ENCODE data around the gene MAP1LC3A.
"Not testable (repeated sequence)": the region's sequence is repeated elsewhere in the genome, so short reads cannot be mapped to it uniquely, and the experiment has no call there.

MAP1LC3A gene

DNA sequence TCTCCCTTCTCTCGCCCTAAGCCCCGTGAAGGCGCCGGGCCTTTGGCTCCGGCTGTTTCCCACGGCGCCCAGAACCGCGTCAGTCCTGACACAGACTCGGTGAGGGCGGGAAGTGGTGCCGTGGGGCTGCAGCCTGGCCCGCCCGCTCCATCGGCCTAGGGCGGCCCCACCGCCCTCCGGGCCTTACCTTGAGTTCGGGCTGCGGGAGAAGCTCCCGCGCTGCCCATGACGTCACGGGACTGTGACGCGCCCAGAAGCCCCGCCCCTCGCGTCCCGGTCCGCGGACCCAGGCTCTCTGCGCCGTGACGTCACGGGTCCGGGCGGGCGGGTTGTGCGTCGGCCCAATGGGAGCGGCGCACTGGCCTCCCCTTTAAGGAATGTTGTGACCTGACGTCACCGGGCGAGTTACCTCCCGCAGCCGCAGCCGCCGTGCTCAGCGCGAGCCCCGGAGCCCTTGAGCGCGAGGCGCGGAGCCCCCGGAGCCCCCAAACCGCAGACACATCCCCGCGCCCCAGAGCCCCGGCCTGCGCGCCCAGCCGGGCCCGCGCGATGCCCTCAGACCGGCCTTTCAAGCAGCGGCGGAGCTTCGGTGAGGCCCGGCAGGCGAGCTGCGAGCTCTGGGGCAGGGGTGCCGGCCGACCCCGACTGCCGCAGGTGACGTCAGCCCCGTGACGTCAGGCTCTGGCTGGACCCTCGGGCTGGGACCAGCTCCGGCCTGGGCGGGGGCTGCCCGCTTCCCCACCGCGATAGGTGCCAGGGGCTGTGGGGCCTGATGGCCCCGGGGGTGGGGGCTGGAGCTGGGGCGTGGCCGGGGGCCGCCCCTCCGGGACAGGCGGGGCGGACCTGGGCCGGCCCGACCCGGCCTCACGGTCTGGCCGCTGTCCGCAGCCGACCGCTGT lies at the start of gene MAP1LC3A:
TSS of gene MAP1LC3A (plus strand) at position 399 of the 899 bp plus-strand sequence. CDS start at position 550, 151 bp downstream.
- DNase-seq (ENCODE audit: low read depth), result peak; percentile 59
- TF ChIP-seq, protein P1, sequence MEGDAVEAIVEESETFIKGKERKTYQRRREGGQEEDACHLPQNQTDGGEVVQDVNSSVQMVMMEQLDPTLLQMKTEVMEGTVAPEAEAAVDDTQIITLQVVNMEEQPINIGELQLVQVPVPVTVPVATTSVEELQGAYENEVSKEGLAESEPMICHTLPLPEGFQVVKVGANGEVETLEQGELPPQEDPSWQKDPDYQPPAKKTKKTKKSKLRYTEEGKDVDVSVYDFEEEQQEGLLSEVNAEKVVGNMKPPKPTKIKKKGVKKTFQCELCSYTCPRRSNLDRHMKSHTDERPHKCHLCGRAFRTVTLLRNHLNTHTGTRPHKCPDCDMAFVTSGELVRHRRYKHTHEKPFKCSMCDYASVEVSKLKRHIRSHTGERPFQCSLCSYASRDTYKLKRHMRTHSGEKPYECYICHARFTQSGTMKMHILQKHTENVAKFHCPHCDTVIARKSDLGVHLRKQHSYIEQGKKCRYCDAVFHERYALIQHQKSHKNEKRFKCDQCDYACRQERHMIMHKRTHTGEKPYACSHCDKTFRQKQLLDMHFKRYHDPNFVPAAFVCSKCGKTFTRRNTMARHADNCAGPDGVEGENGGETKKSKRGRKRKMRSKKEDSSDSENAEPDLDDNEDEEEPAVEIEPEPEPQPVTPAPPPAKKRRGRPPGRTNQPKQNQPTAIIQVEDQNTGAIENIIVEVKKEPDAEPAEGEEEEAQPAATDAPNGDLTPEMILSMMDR (IDR thresholded peaks at IDR 0.05; ENCODE audit: control insufficient read depth, insufficient read depth, low read depth, low read length, missing control alignments), result no peak
- H3K4me3 ChIP-seq (ENCODE audit: control insufficient read depth, low read depth, low read length), result peak within 1 kb of the TSS; percentile 73

DNA sequence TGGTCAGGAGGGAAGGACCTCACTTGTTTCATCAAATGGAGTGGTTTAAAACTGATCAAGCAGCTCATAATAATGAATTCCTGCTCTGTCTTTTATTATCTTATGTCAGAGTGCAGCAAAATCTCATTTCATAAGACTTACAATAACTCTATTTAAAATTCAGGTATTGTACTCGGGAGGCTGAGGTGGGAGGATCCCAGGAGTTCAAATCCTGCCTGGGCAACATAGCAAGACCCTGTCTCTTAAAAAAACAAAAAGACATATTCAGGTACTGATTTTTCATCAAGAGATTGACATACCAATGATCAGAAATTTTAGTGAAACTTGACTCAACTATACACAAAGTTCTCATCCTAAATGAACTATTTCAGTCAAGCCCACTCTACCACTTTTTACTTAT lies 47.9 kb upstream of the MAP1LC3A start:
- no peak for DNase-seq (ENCODE audit: low read depth)
- H3K4me3 ChIP-seq (ENCODE audit: control insufficient read depth, low read depth, low read length), result no peak overlapping the region
- TF ChIP-seq, protein P1 (IDR thresholded peaks at IDR 0.05; ENCODE audit: control insufficient read depth, insufficient read depth, low read depth, low read length, missing control alignments), result no peak

DNA sequence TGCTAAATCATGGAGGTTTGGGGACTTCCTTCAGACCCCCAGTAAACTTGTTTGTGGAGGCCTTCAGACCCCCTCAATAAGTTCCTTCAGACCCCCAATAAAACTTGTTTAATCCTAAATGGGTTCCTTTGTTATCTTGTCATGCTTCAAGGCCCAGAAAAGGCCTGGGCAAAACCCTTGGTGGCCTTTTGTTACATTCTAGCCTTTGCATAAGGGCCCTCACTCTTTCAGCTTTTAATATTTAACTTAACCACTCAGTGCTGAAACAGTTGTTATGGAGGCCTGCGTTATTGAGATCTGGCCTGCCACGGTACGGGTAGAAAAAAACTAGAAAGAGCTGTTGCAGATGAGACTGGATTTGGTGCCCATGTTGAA lies 46.6 kb upstream of the MAP1LC3A start:
- no peak for DNase-seq (ENCODE audit: low read depth)
- no peak overlapping the region for H3K4me3 ChIP-seq (ENCODE audit: control insufficient read depth, low read depth, low read length)
- TF ChIP-seq, protein P1 (IDR thresholded peaks at IDR 0.05; ENCODE audit: control insufficient read depth, insufficient read depth, low read depth, low read length, missing control alignments), result no peak

DNA sequence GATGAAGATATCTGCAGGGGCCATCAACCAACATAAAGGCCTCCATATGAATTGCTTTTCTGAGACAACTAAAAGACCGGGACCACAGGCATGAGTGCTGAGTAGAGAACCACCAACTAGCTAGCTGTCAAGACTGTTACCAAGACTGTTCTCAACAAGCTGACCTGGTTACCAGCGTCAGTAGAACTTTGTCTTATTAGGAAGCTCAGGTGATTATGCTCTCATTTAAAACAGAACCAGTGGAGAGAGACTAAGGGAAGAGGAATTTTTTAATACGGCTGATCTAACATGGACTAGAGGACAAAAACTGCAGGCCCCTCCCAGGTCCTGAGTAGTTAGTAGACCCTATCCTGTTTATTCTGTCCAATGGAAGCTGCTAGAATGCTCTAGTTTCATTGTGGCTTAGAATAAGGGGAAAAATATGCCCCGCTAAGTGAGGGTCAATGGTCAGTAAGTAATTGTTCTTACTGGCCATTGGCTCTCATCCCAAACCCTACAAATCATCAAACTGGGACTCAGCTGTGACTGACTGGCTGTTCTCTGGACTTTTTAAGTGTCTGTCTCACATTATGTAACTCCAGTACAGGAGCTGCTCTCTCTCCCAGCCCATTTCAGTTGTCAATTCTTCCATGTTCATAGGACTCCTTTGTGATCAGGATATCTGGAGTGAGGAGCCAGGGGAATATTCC lies 46.1 kb upstream of the MAP1LC3A start:
- TF ChIP-seq, protein P1 (IDR thresholded peaks at IDR 0.05; ENCODE audit: control insufficient read depth, insufficient read depth, low read depth, low read length, missing control alignments), result no peak
- no peak for DNase-seq (ENCODE audit: low read depth)
- H3K4me3 ChIP-seq (ENCODE audit: control insufficient read depth, low read depth, low read length), result no peak overlapping the region

DNA sequence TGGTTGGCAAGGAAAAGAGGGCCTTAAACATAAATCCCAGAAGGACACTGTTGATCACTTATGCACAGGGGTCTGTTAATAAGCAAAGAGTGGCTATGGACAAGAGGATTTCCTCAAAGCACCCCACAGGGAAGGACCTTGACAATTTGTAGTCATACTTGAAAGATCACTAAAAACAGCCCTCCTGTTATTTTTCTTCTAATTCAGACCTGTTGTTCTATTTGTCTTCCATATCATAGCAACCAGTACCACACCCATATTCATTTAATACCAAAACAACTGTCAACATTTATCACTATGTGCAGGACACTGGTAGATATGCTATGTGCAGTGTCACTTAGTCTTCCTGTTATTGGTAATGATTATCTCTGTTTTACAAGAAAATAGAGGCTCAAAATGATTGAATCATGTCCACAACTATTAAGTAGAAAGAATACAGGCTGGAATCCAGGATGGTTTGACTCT lies 45.5 kb upstream of the MAP1LC3A start:
- TF ChIP-seq, protein P1 (IDR thresholded peaks at IDR 0.05; ENCODE audit: control insufficient read depth, insufficient read depth, low read depth, low read length, missing control alignments), result no peak
- no peak overlapping the region for H3K4me3 ChIP-seq (ENCODE audit: control insufficient read depth, low read depth, low read length)
- DNase-seq (ENCODE audit: low read depth), result no peak

DNA sequence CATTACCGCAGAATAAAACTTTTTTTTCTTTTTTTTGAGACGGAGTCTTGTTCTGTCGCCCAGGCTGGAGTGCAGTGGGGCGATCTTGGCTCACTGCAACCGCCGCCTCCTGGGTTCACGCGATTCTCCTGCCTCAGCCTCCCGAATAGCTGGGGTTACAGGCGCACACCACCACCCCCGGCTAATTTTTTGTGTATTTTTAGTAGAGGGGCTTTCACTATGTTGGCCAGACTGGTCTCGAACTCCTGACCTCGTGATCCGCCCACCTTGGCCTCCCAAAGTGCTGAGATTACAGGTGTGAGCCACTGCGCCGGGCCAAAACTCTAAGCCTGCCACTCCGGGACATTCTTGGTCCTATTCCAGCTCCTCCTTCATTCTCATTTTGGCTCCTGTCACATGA lies 44.5 kb upstream of the MAP1LC3A start:
- not testable (repeated sequence) for H3K4me3 ChIP-seq (ENCODE audit: control insufficient read depth, low read depth, low read length); DNase-seq (ENCODE audit: low read depth)

All from AG09309 (cell line).